Upper lobe of left lung (tissue), 4 donors: ENCODE measurements around the gene STRIP1.

Experiments
- EP300 ChIP-seq, 4 donors: sonication (generic); formaldehyde crosslinking; IDR thresholded peaks; one replicate each; pipeline ENCODE4 v1.5.1; 2017; ENCODE audit warnings: antibody characterized with exemption in 4 of 4, control low read depth in 2 of 4
- POLR2A ChIP-seq, 4 donors: fragments of 450-650 bp; IDR thresholded peaks; one replicate each; pipeline ENCODE4 v1.5.1; 2016 to 2017; ENCODE audit warnings: antibody characterized with exemption in 4 of 4, mild to moderate bottlenecking in 2 of 4
- TF ChIP-seq, protein P1 (sequence below), 6 experiments: fragments of 450-650 bp in 4 of 6; fragments of 200-600 bp in 2 of 6; sonication (generic) in 2 of 6; IDR thresholded peaks; one replicate each; pipeline ENCODE4 v1.5.1; 2016 to 2019; ENCODE audit warnings: antibody characterized with exemption in 6 of 6

DNA sequence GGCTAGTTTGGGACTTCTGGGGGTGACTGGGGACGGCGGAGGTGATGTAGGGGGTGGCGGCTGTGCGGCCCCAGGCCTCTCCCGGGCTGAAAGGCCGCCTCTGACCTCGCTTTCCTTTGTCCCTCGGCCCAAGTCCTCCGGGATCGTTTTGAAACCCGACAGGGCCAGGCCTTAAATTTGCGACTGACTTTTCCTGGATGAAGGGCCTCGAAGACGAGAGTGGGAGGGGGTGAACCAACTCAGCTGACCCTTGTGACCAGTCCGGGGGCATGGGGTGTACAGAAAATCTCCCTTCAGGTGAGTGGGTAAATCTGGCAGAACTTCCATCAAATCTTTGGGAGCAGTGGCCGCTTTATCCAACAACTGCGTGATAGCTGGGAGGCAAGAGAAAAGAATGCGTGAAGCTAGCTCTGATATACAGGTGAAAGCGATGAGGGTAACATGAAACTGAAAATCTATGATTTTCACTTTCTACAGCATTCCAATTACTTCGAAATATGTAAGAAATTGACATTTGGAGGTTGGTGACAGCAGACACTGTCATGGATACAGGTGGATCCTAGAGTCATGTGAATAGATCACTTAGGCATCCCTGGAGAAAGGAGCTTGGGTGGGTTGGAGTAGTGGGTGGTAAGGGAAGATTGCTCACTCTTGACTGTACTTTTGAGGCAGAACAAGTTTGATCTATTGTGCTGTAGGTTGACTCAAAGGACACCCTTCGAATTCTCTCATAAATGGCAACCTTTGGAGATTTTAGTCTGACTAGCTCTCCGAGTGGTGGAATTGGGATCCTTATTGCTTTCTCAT is 49.0 kb upstream of the STRIP1 start:
- TF ChIP-seq, protein P1, sequence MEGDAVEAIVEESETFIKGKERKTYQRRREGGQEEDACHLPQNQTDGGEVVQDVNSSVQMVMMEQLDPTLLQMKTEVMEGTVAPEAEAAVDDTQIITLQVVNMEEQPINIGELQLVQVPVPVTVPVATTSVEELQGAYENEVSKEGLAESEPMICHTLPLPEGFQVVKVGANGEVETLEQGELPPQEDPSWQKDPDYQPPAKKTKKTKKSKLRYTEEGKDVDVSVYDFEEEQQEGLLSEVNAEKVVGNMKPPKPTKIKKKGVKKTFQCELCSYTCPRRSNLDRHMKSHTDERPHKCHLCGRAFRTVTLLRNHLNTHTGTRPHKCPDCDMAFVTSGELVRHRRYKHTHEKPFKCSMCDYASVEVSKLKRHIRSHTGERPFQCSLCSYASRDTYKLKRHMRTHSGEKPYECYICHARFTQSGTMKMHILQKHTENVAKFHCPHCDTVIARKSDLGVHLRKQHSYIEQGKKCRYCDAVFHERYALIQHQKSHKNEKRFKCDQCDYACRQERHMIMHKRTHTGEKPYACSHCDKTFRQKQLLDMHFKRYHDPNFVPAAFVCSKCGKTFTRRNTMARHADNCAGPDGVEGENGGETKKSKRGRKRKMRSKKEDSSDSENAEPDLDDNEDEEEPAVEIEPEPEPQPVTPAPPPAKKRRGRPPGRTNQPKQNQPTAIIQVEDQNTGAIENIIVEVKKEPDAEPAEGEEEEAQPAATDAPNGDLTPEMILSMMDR (IDR thresholded peaks at IDR 0.05), result no peak
- no peak for TF ChIP-seq POLR2A (IDR thresholded peaks at IDR 0.05)
- no peak for TF ChIP-seq EP300 (IDR thresholded peaks at IDR 0.05)
